WTC11 (cell line): ENCODE data around the gene COL27A1.

ENCODE experiments used
- CBFB ChIP-seq: sonication (generic); formaldehyde crosslinking; IDR thresholded peaks from 2 replicates; pipeline ENCODE4 v1.8.1; 2022; ENCODE audit warnings: mild to moderate bottlenecking, low read depth, missing genetic modification reagents
- CTCF ChIP-seq: fragments of 200-600 bp; IDR thresholded peaks from 2 replicates; pipeline ENCODE4 v1.8.0; 2022; ENCODE audit warnings: antibody characterized with exemption
- ELF4 ChIP-seq: sonication (generic); formaldehyde crosslinking; IDR thresholded peaks from 2 replicates; pipeline ENCODE4 v1.8.1; 2022; ENCODE audit warnings: low read depth, mild to moderate bottlenecking, moderate library complexity, missing genetic modification reagents
- ETV6 ChIP-seq: sonication (generic); formaldehyde crosslinking; IDR thresholded peaks from 2 replicates; pipeline ENCODE4 v1.8.1; 2022; ENCODE audit warnings: mild to moderate bottlenecking, missing genetic modification reagents
- PREB ChIP-seq: sonication (generic); formaldehyde crosslinking; IDR thresholded peaks from 2 replicates; pipeline ENCODE4 v1.8.1; 2022; ENCODE audit warnings: mild to moderate bottlenecking, missing genetic modification reagents, moderate library complexity, borderline replicate concordance
- TEAD1 ChIP-seq: sonication (generic); formaldehyde crosslinking; IDR thresholded peaks from 2 replicates; pipeline ENCODE4 v1.8.0; 2022; ENCODE audit warnings: mild to moderate bottlenecking, missing genetic modification reagents
- TEAD4 ChIP-seq: sonication (generic); formaldehyde crosslinking; IDR thresholded peaks from 2 replicates; pipeline ENCODE4 v1.8.0; 2022; ENCODE audit warnings: mild to moderate bottlenecking, missing genetic modification reagents

GRCh38 chr9:114115654-114116125, 39.6 kb upstream of the COL27A1 start:
- TF ChIP-seq ELF4 (CRISPR knock-in tag), result no peak
- no peak for TF ChIP-seq CTCF
- TF ChIP-seq TEAD4 (CRISPR knock-in tag), result no peak
- TF ChIP-seq ETV6, result no peak
- TF ChIP-seq CBFB (CRISPR knock-in tag), result no peak
- no peak for TF ChIP-seq TEAD1
- TF ChIP-seq PREB (CRISPR knock-in tag), result no peak
